Activated CD8-positive, alpha-beta memory T cell treated with anti-CD3 and anti-CD28 coated beads, Interleukin-2, amount 50 U/mL, for 24 hours (primary cell): ENCODE data around the gene RRP7A.
"Not testable (repeated sequence)": the region's sequence is repeated elsewhere in the genome, so short reads cannot be mapped to it uniquely, and the experiment has no call there.

ENCODE experiments used
- DNase-seq: peaks from one replicate; pipeline ENCODE4 v3.0.0-alpha.2; 2020; ENCODE audit errors: extremely low read depth

RRP7A gene

GRCh38 chr22:42536166-42536565 is 16.6 kb upstream of the RRP7A start:
- DNase-seq: no peak

- not testable (repeated sequence) for DNase-seq
Observed at GRCh38 chr22:42535082-42535731, 15.6 kb upstream of the RRP7A start.

GRCh38 chr22:42533638-42533977 is 14.0 kb upstream of the RRP7A start:
- DNase-seq: no peak

GRCh38 chr22:42531401-42532084 is 11.9 kb upstream of the RRP7A start:
- not testable (repeated sequence) for DNase-seq

- not testable (repeated sequence) for DNase-seq
Observed at GRCh38 chr22:42529435-42529834, 9.8 kb upstream of the RRP7A start.

- DNase-seq: no peak
Observed at GRCh38 chr22:42528591-42529307, 9.2 kb upstream of the RRP7A start.

- no peak for DNase-seq
Observed at GRCh38 chr22:42522546-42522945, 3.0 kb upstream of the RRP7A start.

- no peak for DNase-seq
Observed at GRCh38 chr22:42521228-42521546, 1.6 kb upstream of the RRP7A start.

- DNase-seq: not testable (repeated sequence)
Observed at GRCh38 chr22:42518638-42519524, 715 bp downstream of the RRP7A start.

- not testable (repeated sequence) for DNase-seq
Observed at GRCh38 chr22:42517103-42517502, 2.5 kb downstream of the RRP7A start.

GRCh38 chr22:42515896-42516295 is 3.7 kb downstream of the RRP7A start:
- no peak for DNase-seq

GRCh38 chr22:42515304-42515703 is 4.3 kb downstream of the RRP7A start:
- not testable (repeated sequence) for DNase-seq

- DNase-seq: not testable (repeated sequence)
Observed at GRCh38 chr22:42514331-42514730, 5.3 kb downstream of the RRP7A start.

- DNase-seq: not testable (repeated sequence)
Observed at GRCh38 chr22:42512273-42512990, 7.2 kb downstream of the RRP7A start.

- no peak for DNase-seq
Observed at GRCh38 chr22:42511401-42511891, 8.2 kb downstream of the RRP7A start.

GRCh38 chr22:42509548-42509947 is 10.0 kb downstream of the RRP7A start:
- no peak for DNase-seq

GRCh38 chr22:42508975-42509364 is 10.6 kb downstream of the RRP7A start:
- DNase-seq: not testable (repeated sequence)

GRCh38 chr22:42508327-42508974 is 11.1 kb downstream of the RRP7A start:
- DNase-seq: not testable (repeated sequence)

GRCh38 chr22:42500836-42501179 is 18.8 kb downstream of the RRP7A start:
- DNase-seq: no peak

GRCh38 chr22:42500161-42500835 is 19.3 kb downstream of the RRP7A start:
- DNase-seq: peak; percentile 40
